NB4 (cell line): ENCODE results near the gene MAML2.

Experiments
- POLR2A ChIP-seq: IDR thresholded peaks from 2 replicates; pipeline ENCODE4 v1.6.1; 2011; ENCODE audit warnings: mild to moderate bottlenecking; ENCODE audit not compliant: insufficient read length; ENCODE audit errors: extremely low read depth
- TF ChIP-seq, protein P1 (sequence below): IDR thresholded peaks from 2 replicates; pipeline ENCODE4 v1.6.1; 2011; ENCODE audit warnings: low read depth, low read length

DNA sequence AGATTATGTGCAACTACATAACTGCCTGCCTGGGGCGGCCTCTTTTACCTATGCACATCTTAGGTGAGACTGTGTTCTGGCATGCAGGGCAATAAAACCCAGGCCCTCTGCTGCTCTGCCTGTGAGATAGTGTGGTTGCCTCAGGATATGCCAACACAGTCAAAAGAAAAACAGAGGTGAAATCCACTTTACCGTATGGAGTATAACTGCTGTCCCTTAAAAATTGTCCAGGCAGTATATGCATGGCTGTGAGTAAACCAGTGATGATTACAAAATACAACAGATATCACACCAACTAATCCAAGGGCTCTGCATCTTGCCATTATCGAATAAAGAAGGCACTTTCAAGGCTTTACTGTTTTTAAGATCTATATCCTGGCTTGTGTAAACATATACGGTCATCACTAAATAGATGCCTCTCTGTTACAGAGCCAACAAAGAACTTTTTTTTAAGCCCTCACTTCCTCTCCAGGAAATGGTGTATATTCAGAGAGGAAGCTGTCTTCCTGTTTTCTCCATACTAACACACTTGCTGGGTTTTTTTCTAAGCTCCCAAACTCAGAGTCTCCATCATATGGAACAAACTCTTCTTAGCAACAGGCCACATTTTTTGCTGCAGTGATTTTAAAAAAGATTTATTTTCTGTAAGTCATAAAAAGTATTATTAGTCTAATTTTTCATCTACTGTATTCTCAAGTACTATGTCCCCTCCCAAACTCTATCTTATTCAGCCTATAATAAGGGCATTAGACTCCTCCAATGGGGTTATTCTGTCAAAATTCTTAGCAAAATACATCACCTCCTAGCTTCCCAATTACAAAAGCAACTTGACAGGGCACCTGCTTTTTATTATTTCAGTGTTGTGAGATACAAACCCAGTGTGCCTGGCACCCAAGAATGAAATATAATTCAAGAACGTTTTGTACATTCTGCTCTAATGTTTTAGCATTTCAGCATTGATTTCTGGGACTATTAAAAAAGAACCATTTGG is 135.2 kb downstream of the MAML2 start:
- TF ChIP-seq POLR2A, result no peak
- TF ChIP-seq, protein P1, sequence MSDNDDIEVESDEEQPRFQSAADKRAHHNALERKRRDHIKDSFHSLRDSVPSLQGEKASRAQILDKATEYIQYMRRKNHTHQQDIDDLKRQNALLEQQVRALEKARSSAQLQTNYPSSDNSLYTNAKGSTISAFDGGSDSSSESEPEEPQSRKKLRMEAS, result no peak
